Mammary microvascular endothelial cell (primary cell): ENCODE results near the gene CNIH4. TPM values are rescaled to one million over a fixed set of nuclear protein-coding genes. Genes with fewer than 3 reads are reported as not detected.

Experiments
- total RNA-seq: library from RNA; depleted of rRNA; stranded (reverse); fragments of >200 nt; gene quantifications from 2 replicates; pipeline ENCODE4 v1.2.3, GENCODE V29; 2015

The CNIH4 gene
- 53.5 and 77.5 TPM in 2 replicates for total RNA-seq

DNA sequence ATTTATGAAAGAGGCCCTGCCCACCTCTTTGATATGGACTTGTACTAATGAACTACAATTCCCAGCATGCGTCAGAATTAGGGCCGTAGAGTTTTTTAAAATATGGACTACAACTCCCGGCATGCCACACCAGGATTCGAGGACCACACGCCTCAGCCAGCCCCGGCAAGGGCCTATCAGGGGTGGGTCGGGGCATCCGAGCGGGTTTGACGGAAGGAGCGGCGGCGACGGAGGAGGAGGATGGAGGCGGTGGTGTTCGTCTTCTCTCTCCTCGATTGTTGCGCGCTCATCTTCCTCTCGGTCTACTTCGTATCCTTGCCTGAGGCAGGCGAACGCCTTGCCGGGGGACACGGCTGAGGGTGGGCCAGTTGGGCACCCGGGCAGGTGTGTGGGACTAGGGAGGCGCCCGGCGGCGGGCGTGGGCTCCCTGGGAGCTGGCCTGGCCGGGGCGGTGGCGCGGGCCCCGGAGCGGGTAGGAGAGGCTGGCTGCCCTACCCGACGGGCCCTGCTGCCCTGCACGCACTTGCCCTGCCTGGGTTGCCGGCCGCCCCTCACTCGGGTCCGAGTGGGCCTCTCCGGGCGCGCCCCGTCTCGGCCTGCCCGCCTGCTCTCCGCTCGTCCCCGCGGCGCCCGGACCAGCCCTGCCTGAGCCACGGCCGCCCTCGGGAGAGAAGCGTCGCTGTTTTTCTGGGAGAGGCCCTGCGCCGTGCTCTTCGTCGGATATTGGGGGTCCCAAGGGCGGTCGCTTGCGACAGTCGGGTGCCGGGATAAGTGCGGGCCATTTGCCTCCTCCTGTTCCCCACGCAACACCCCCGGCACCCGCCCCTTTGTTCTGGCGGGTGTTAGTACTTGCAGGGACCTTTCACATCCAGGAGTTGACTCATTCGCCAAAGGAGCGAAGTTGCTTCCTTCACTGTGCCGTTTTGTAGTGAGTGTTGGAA lies at the start of gene CNIH4:
CNIH4 (plus strand) TSS at position 195 of the 941 bp plus-strand sequence; CDS start at position 241, 46 bp downstream.

DNA sequence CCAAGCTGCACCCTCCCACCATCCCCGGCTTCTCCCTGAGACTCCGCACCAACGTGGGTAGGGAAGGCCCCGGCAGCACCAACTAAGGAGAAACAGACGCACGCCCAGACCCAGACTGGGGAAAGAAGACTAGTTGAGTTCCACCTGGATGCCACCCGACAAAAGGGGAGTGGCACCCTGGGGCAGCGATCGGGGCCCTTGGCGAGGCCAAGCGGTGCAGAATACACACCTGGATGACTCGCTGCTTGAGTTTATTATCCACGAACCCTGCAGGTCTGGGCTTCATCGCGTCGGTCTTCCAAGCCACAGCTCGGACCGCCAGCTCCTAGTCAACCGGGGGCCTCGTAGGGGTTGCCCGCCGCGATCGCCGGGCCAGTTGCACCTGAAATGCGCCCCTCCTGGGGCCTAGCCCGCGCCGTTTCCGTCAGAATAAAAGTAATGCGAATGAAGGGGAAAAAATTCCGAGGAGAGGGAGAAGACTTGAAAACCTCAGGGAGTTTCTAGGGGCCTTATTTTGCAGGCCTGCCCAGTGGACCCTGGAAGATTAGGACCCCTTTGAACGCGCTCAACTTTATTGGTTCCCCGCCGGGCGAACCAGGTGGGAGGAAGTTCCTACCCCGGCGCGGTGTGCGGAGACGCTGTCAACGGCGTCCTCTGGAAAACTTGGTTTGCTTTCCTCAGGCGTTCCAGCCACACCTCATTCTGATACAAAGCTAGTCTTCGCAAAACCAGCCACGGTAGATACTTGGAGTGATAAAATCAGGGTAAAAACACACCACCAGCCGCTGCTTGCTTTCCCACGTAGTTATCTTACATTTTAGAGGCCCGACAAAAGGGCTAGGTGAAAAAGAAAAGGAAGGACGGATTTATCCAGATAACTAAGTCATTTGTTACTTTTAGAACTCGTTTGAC lies 26.6 kb upstream of the CNIH4 start, which contains the start of gene NVL:
NVL (minus strand) TSS at position 331 of the 912 bp plus-strand sequence; CDS start at position 286, 45 bp downstream.

Other genes starting within 250 kb of the CNIH4 start
- gene FBXO28, start 242.8 kb upstream of the CNIH4 start, total RNA-seq, result 27.0 and 33.3 TPM in 2 replicates
- 126 and 127 TPM in 2 replicates for gene DEGS1, start 173.6 kb upstream of the CNIH4 start, total RNA-seq
- gene NVL, start 26.7 kb upstream of the CNIH4 start, total RNA-seq, result 20.3 and 22.8 TPM in 2 replicates
- gene WDR26, start 77.9 kb downstream of the CNIH4 start, total RNA-seq, result 25.9 and 37.5 TPM in 2 replicates